Measurements from ENCODE around the gene LRFN3.

GRCh38 chr19:35978271-35978670 is 42.1 kb downstream of the LRFN3 start:
- TF ChIP-seq CTCF (conservative IDR thresholded peaks at IDR 0.05 in 1 of 2, IDR thresholded peaks at IDR 0.05 in 1 of 2; ENCODE audit: low read depth in 1 of 2, low read length in 2 of 2) (no peak), EZH2 (IDR thresholded peaks at IDR 0.05; ENCODE audit: low read length, missing control alignments) (no peak)

All from fibroblast of lung (primary cell).